CD4-positive, CD25-positive, alpha-beta regulatory T cell (primary cell): ENCODE data around the gene TMEM201. TPM values are rescaled to one million over a fixed set of nuclear protein-coding genes. Genes with fewer than 3 reads are reported as not detected.
A peak's percentile ranks its signal among the peaks of the same experiment; 100 is the strongest.

Experiments
- ATAC-seq, 2 donors: fragments of 150-1000 bp; cut with Tn5 transposase; one replicate each; pipeline ENCODE4 v1.10.0; 2021; ENCODE audit warnings: low read depth in 2 of 2, moderate number of reproducible peaks in 2 of 2, moderate library complexity in 1 of 2
- DNase-seq, 3 donors: peaks; one replicate each; pipeline versions ENCODE4 v3.0.0 to v3.0.0-alpha.2; 2012 to 2022; ENCODE audit warnings: mixed read lengths in 1 of 3
- H3K27ac ChIP-seq: one replicate; pipeline ENCODE4 v1.7.0; 2013; ENCODE audit warnings: mild to moderate bottlenecking, low read length; ENCODE audit not compliant: insufficient read depth, poor library complexity, severe bottlenecking
- H3K27me3 ChIP-seq: one replicate; pipeline ENCODE4 v1.7.0; 2013; ENCODE audit warnings: low read length; ENCODE audit not compliant: control insufficient read depth, insufficient read depth
- H3K36me3 ChIP-seq: one replicate; pipeline ENCODE4 v1.7.0; 2013; ENCODE audit warnings: mild to moderate bottlenecking, low read length, moderate library complexity; ENCODE audit not compliant: control insufficient read depth, insufficient read depth
- H3K4me1 ChIP-seq: 2 replicates; pipeline ENCODE4 v1.7.0; 2013; ENCODE audit warnings: mild to moderate bottlenecking, low read length; ENCODE audit not compliant: insufficient read depth, control insufficient read depth, poor library complexity, severe bottlenecking
- H3K4me3 ChIP-seq: one replicate; pipeline ENCODE4 v1.7.0; 2013; ENCODE audit warnings: low read depth, mild to moderate bottlenecking, low read length, moderate library complexity
- H3K9me3 ChIP-seq, 2 experiments: 1 replicate in 1 of 2; 2 replicates in 1 of 2; pipeline ENCODE4 v1.7.0; 2013; ENCODE audit warnings: low read length in 2 of 2, mild to moderate bottlenecking in 1 of 2, moderate library complexity in 1 of 2; ENCODE audit not compliant: control insufficient read depth in 2 of 2
- H3K27ac Mint-ChIP-seq, 3 donors: one replicate each; pipeline ENCODE4 v1.8.0; 2020 to 2022; ENCODE audit warnings: mild to moderate bottlenecking in 3 of 3, mixed read lengths in 3 of 3, moderate library complexity in 2 of 3
- H3K27me3 Mint-ChIP-seq: one replicate; pipeline ENCODE4 v1.8.0; 2022; ENCODE audit warnings: mild to moderate bottlenecking, mixed read lengths
- H3K36me3 Mint-ChIP-seq: one replicate; pipeline ENCODE4 v1.8.0; 2020; ENCODE audit warnings: mixed read lengths
- H3K4me1 Mint-ChIP-seq, 4 donors: one replicate each; pipeline ENCODE4 v1.8.0; 2020 to 2022; ENCODE audit warnings: mixed read lengths in 4 of 4, mild to moderate bottlenecking in 1 of 4
- H3K4me3 Mint-ChIP-seq, 4 donors: one replicate each; pipeline ENCODE4 v1.8.0; 2020 to 2022; ENCODE audit warnings: mild to moderate bottlenecking in 4 of 4, mixed read lengths in 4 of 4, moderate library complexity in 3 of 4
- H3K9me3 Mint-ChIP-seq, 7 donors: one replicate each; pipeline ENCODE4 v1.8.0; 2020 to 2022; ENCODE audit warnings: mixed read lengths in 7 of 7, mild to moderate bottlenecking in 3 of 7, moderate library complexity in 2 of 7
- polyA plus RNA-seq, 4 donors: library from polyadenylated mRNA; unstranded; fragments of 300-500 nt; fragmentation: Illumina TruSeq; gene quantifications; one replicate each; pipeline ENCODE4 v1.2.3, GENCODE V29; 2021
- total RNA-seq: library from RNA; stranded (reverse); gene quantifications from one replicate; pipeline ENCODE4 v1.2.3, GENCODE V29; 2022

Gene TMEM201
- total and polyA plus RNA-seq, 5 donors from 2014 or later = 1.1 to 12.1 (median 1.5) TPM

DNA sequence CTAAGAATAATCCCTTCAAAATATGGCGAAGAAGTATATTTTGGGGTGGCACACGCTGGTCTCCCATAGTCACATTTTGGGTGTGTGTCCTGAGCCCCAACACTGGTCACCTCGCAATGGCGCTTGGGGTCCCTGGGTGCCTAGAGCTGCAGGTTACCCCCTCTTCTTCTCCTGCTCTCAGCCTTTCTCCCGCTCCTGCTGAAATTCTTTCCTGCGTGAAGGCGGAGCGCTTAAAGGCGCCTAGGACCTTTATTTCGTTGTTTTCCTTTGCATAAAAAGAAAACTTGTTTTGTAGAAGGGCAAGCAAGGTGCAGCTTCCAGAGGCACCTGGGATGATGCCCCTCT, 62.5 kb downstream of the TMEM201 start:
- no peak for ATAC-seq
- H3K27ac Mint-ChIP-seq = peak overlapping the region; percentile 90 to 98 (median 97)
- peaks cover 0 to 2% (median 0%) of the 10 kb centered on the region in 7 donors for H3K9me3 Mint-ChIP-seq
- DNase-seq = no peak
- H3K27me3 Mint-ChIP-seq = peaks cover 9% of the 10 kb centered on the region
- Histone ChIP-seq H3K27me3 (no peaks in the 10 kb centered on the region), H3K9me3 (no peaks in the 10 kb centered on the region), H3K4me3 (peak overlapping the region; percentile 80), H3K36me3 (no peaks in the 10 kb centered on the region), H3K4me1 (peaks cover 58% of the 10 kb centered on the region), H3K27ac (peak overlapping the region; percentile 82)
- H3K4me1 Mint-ChIP-seq = peaks cover 3 to 78% (median 36%) of the 10 kb centered on the region in 4 donors
- H3K36me3 Mint-ChIP-seq = no peaks in the 10 kb centered on the region
- peak overlapping the region; percentile 95 to 100 (median 100) for H3K4me3 Mint-ChIP-seq

DNA sequence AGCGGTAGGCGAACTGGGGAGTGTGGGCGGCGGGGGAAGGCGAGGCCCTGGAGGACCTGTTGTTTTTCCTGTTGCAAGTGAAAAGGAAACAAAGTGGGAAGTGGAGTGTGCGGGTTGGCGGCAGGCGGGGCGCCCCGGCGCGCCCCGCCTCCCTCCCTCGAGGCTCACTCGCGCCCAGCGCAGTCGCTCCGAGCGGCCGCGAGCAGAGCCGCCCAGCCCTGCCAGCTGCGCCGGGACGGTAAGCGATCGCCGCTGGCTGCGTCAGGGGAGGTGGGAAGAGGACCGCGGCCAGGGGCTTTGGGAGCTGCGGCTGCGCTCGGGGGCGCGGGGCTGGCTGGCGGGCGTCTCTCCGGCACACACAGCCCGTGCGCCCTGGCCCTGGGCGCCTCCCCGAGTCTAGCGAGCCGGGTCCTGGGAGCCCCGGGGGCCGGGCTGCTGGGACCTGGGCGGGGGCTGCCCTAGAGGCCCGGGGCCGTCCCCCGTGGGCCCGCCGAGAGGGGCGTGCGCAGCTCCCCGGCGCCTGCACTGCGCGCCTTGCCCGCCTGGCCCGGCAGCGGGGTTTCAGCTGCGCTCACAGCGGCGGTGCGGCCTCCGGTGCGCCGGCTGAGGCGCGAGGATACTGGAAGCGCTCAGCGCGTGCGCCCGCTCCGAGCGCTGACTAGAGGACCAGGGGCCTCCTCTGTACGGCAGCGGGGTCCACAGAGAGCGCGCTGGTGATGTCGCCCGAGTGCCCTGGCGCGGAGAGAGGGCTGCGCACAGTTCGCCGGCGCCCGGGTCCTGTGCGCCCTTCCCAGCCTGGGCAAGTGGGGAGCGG, 63.1 kb downstream of the TMEM201 start, which contains the start of gene PIK3CD:
Gene PIK3CD, plus strand, starts transcription at position 167 of the 814 bp plus-strand sequence. CDS start 58,725 bp downstream, outside the sequence.
- peaks cover 60% of the 10 kb centered on the region for H3K4me1 ChIP-seq
- Mint-ChIP-seq H3K27me3 (peaks cover 9% of the 10 kb centered on the region), H3K9me3 (peaks cover 0 to 2% (median 0%) of the 10 kb centered on the region in 7 donors), H3K36me3 (no peaks in the 10 kb centered on the region), H3K27ac (peak within 1 kb of the TSS; percentile 95 to 99 (median 98)), H3K4me3 (peak within 1 kb of the TSS; percentile 97 to 100 (median 100)), H3K4me1 (peaks cover 0 to 78% (median 36%) of the 10 kb centered on the region in 4 donors)
- DNase-seq (peak; percentile 29 to 57 (median 57)), ATAC-seq (peak; percentile 30 to 47)
- H3K4me3 ChIP-seq = peak within 1 kb of the TSS; percentile 90
- H3K27ac ChIP-seq = peak within 1 kb of the TSS; percentile 82
- H3K27me3 ChIP-seq = no peaks in the 10 kb centered on the region
- H3K9me3 ChIP-seq = no peaks in the 10 kb centered on the region
- H3K36me3 ChIP-seq = no peaks in the 10 kb centered on the region

- peaks cover 0 to 81% (median 41%) of the 10 kb centered on the region in 4 donors for H3K4me1 Mint-ChIP-seq
These were observed 63.9 kb downstream of the TMEM201 start for GRCh38 chr1:9652379-9653209.

GRCh38 chr1:9653210-9653490, 64.4 kb downstream of the TMEM201 start:
- Histone ChIP-seq H3K36me3 (no peaks in the 10 kb centered on the region), H3K4me3 (peak overlapping the region; percentile 90), H3K27ac (peak overlapping the region; percentile 82), H3K27me3 (no peaks in the 10 kb centered on the region), H3K4me1 (peaks cover 74% of the 10 kb centered on the region), H3K9me3 (no peaks in the 10 kb centered on the region)
- DNase-seq = peak in 1 of 3 donors; percentile 32
- ATAC-seq = no peak
- Mint-ChIP-seq H3K4me1 (peaks cover 0 to 81% (median 46%) of the 10 kb centered on the region in 4 donors), H3K27ac (peak overlapping the region; percentile 95 to 98 (median 98)), H3K36me3 (peaks cover 4% of the 10 kb centered on the region), H3K9me3 (peaks cover 0 to 2% (median 0%) of the 10 kb centered on the region in 7 donors), H3K27me3 (peaks cover 9% of the 10 kb centered on the region), H3K4me3 (peak overlapping the region; percentile 96 to 99 (median 98))

More at GRCh38 chr1:9652379-9653209, 63.9 kb downstream of the TMEM201 start:
- peak overlapping the region; percentile 96 to 99 (median 98) for H3K4me3 Mint-ChIP-seq
- H3K27me3 ChIP-seq = no peaks in the 10 kb centered on the region
- ATAC-seq (peak; percentile 60 to 66), DNase-seq (peak; percentile 62 to 86 (median 86))
- peak overlapping the region; percentile 82 for H3K27ac ChIP-seq
- H3K9me3 ChIP-seq = no peaks in the 10 kb centered on the region
- H3K4me3 ChIP-seq = peak overlapping the region; percentile 90
- H3K27ac Mint-ChIP-seq = peak overlapping the region; percentile 95 to 99 (median 98)
- no peaks in the 10 kb centered on the region for H3K36me3 ChIP-seq
- peaks cover 0 to 2% (median 0%) of the 10 kb centered on the region in 7 donors for H3K9me3 Mint-ChIP-seq
- H3K36me3 Mint-ChIP-seq = peaks cover 4% of the 10 kb centered on the region
- peaks cover 9% of the 10 kb centered on the region for H3K27me3 Mint-ChIP-seq
- H3K4me1 ChIP-seq = peaks cover 68% of the 10 kb centered on the region

GRCh38 chr1:9653491-9654050, 64.9 kb downstream of the TMEM201 start:
- Mint-ChIP-seq H3K4me1 (peaks cover 0 to 81% (median 49%) of the 10 kb centered on the region in 4 donors), H3K36me3 (peaks cover 4% of the 10 kb centered on the region), H3K27me3 (peaks cover 9% of the 10 kb centered on the region), H3K27ac (peak overlapping the region; percentile 95 to 98 (median 98)), H3K4me3 (peak overlapping the region; percentile 96 to 99 (median 98)), H3K9me3 (peaks cover 0 to 2% (median 0%) of the 10 kb centered on the region in 7 donors)
- Histone ChIP-seq H3K36me3 (no peaks in the 10 kb centered on the region), H3K27me3 (no peaks in the 10 kb centered on the region), H3K4me3 (peak overlapping the region; percentile 90), H3K4me1 (peaks cover 76% of the 10 kb centered on the region), H3K27ac (peak overlapping the region; percentile 82), H3K9me3 (no peaks in the 10 kb centered on the region)
- ATAC-seq = peak in 1 of 2 donors; percentile 1
- peak in 2 of 3 donors; percentile 38 to 50 for DNase-seq

- H3K36me3 Mint-ChIP-seq = peaks cover 4% of the 10 kb centered on the region
- peaks cover 0 to 83% (median 54%) of the 10 kb centered on the region in 4 donors for H3K4me1 Mint-ChIP-seq
- peak overlapping the region; percentile 95 to 98 (median 98) for H3K27ac Mint-ChIP-seq
These were observed 65.5 kb downstream of the TMEM201 start for GRCh38 chr1:9654051-9654833.

More at GRCh38 chr1:9654051-9654833, 65.5 kb downstream of the TMEM201 start:
- Histone ChIP-seq H3K36me3 (peaks cover 1% of the 10 kb centered on the region), H3K4me1 (peaks cover 75% of the 10 kb centered on the region), H3K9me3 (no peaks in the 10 kb centered on the region), H3K27ac (peak overlapping the region; percentile 82), H3K4me3 (peak overlapping the region; percentile 90), H3K27me3 (no peaks in the 10 kb centered on the region)
- H3K9me3 Mint-ChIP-seq = peaks cover 0 to 2% (median 0%) of the 10 kb centered on the region in 7 donors
- H3K4me3 Mint-ChIP-seq = peak overlapping the region; percentile 96 to 99 (median 98)
- ATAC-seq (peak; percentile 12 to 15), DNase-seq (peak in 2 of 3 donors; percentile 27 to 48)
- peaks cover 9% of the 10 kb centered on the region for H3K27me3 Mint-ChIP-seq
